Measurements from ENCODE around the gene RAD51D. TPM values are rescaled to one million over a fixed set of nuclear protein-coding genes. Genes with fewer than 3 reads are reported as not detected.

RAD51D gene
- total RNA-seq, 4 donors from 2014 or later, result 7.8 to 15.6 (median 12.5) TPM

DNA sequence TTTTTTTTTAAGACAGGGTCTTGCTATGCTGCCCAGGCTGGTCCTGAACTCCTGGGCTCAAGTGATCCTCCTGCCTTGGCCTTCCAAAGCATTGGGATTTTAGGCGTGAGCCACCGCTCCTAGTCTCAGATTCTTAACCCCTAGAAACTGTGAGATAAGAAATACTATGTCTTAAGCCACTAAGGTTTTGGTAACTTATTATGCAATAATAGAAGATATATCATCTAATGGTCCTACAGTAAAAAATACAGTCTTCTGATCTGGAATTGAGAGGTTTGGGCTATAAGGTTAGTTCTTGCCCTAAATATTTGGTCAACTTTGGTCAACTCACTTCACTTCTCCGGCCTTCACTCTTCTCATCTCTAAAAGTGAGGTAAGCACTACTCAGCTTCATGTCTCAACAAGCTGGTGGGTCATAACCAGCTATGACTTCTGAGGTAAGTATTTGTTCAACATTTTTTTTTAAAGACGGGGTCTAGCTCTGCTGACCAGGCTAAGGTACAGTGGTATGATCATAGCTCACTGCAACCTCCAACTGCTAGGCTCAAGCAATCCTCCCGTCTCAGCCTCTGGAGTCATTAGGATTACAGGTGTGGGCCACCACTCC lies 14.7 kb downstream of the RAD51D start:
- no peak for DNase-seq
- H3K27ac ChIP-seq, result no peak overlapping the region
- H3K36me3 ChIP-seq, result peaks cover 15 to 21% of the 10 kb centered on the region in 2 donors
- TF ChIP-seq POLR2A (IDR thresholded peaks at IDR 0.05), result no peak
- TF ChIP-seq, protein P1, sequence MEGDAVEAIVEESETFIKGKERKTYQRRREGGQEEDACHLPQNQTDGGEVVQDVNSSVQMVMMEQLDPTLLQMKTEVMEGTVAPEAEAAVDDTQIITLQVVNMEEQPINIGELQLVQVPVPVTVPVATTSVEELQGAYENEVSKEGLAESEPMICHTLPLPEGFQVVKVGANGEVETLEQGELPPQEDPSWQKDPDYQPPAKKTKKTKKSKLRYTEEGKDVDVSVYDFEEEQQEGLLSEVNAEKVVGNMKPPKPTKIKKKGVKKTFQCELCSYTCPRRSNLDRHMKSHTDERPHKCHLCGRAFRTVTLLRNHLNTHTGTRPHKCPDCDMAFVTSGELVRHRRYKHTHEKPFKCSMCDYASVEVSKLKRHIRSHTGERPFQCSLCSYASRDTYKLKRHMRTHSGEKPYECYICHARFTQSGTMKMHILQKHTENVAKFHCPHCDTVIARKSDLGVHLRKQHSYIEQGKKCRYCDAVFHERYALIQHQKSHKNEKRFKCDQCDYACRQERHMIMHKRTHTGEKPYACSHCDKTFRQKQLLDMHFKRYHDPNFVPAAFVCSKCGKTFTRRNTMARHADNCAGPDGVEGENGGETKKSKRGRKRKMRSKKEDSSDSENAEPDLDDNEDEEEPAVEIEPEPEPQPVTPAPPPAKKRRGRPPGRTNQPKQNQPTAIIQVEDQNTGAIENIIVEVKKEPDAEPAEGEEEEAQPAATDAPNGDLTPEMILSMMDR (IDR thresholded peaks at IDR 0.05), result no peak
- 97% methylated on average over 5 of the region's 5 CpGs for WGBS, 2 donors
- no peaks in the 10 kb centered on the region for H3K4me1 ChIP-seq
- H3K9me3 ChIP-seq, result no peaks in the 10 kb centered on the region
- no peak overlapping the region for H3K4me3 ChIP-seq (replicated peaks in 1 of 3)
- H3K27me3 ChIP-seq, result no peaks in the 10 kb centered on the region
- intact Hi-C loops (cut with DNase I), result no loop called here

DNA sequence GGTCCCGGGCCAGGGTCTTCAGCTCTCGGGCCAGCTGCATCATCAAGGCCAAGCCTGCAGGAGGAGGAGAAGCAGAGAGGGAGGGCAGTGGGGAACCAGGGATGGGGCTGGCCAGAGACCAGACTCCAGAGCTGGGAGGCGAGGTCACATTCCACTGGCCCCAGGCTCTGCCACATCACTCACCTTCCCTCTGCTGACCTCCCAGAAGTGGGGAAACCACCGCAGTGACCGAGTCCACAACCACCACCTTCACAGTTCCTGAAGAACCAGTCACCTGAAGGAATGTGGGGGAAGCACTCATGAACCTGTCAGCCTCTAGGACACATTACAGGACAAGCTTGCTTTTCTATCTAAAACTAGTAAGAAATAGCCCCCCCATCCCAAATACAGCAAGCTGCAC lies 16.4 kb downstream of the RAD51D start:
- 94 to 95% methylated on average over 5 of the region's 5 CpGs for WGBS, 2 donors
- intact Hi-C loops (cut with DNase I), result no loop called here

DNA sequence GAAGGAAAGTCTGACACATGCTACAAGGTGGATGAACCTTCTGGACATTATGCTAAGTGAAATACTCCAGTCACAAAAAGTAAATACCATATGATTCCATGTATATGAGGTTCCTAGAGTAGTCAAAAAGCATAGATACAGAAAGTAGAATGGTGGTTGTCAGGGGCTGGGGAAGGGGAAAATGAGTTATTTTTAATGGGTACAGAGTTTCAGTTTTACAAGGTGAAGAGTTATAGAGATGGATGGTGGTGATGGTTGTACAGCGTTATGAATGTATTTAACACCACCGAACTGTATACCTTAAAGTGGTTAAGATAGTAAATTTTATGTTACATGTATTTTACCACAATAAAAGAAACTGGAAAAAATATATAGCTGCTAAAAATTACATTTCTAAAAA lies 17.9 kb downstream of the RAD51D start:
- peaks cover 18 to 29% of the 10 kb centered on the region in 2 donors for H3K36me3 ChIP-seq
- H3K4me1 ChIP-seq, result no peaks in the 10 kb centered on the region
- no peak for TF ChIP-seq POLR2A (IDR thresholded peaks at IDR 0.05)
- TF ChIP-seq, protein P1 (IDR thresholded peaks at IDR 0.05), result no peak
- WGBS, 2 donors, result 94 to 95% methylated on average over 2 of the region's 2 CpGs
- DNase-seq, result no peak
- no peak overlapping the region for H3K4me3 ChIP-seq (replicated peaks in 1 of 3)
- no peaks in the 10 kb centered on the region for H3K9me3 ChIP-seq
- intact Hi-C loops (cut with DNase I), result no loop called here
- H3K27ac ChIP-seq, result no peak overlapping the region
- H3K27me3 ChIP-seq, result no peaks in the 10 kb centered on the region

More for the DNA sequence above, 16.4 kb downstream of the RAD51D start:
- TF ChIP-seq, protein P1 (IDR thresholded peaks at IDR 0.05), result no peak
- TF ChIP-seq POLR2A (IDR thresholded peaks at IDR 0.05), result no peak
- no peak for DNase-seq
- no peaks in the 10 kb centered on the region for H3K27me3 ChIP-seq
- H3K4me3 ChIP-seq (replicated peaks in 1 of 3), result no peak overlapping the region
- H3K9me3 ChIP-seq, result no peaks in the 10 kb centered on the region
- no peak overlapping the region for H3K27ac ChIP-seq
- H3K4me1 ChIP-seq, result no peaks in the 10 kb centered on the region
- peaks cover 18 to 29% of the 10 kb centered on the region in 2 donors for H3K36me3 ChIP-seq

DNA sequence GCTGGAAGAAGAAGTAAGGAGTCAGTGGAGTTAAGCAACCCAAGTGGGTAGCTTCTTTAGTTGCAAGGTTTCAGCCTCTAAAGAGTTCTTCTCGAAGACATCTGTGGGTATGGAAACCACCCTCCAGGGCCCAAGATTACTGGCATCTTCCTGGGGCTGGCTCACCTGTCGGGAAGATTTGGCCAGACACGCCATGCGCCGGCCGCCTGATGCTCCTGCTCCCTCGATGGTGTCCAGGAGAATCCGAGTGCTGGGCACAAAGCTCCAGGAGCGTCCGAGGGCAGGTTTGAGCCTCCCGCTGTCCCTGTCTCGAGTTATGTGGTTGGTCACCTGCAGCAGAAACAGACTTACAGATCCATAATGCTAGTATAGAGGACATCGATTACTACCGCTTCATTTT lies 18.6 kb downstream of the RAD51D start:
- intact Hi-C loops (cut with DNase I), result no loop called here
- no peak for DNase-seq
- Histone ChIP-seq H3K27ac (no peak overlapping the region), H3K36me3 (peaks cover 17 to 26% of the 10 kb centered on the region in 2 donors), H3K4me3 (replicated peaks in 1 of 3) (no peak overlapping the region), H3K27me3 (no peaks in the 10 kb centered on the region), H3K4me1 (no peaks in the 10 kb centered on the region), H3K9me3 (no peaks in the 10 kb centered on the region)
- TF ChIP-seq, protein P1 (IDR thresholded peaks at IDR 0.05), result no peak
- TF ChIP-seq POLR2A (IDR thresholded peaks at IDR 0.05), result no peak
- WGBS, 2 donors, result 97 to 99% methylated on average over 10 to 14 of the region's 14 CpGs

DNA sequence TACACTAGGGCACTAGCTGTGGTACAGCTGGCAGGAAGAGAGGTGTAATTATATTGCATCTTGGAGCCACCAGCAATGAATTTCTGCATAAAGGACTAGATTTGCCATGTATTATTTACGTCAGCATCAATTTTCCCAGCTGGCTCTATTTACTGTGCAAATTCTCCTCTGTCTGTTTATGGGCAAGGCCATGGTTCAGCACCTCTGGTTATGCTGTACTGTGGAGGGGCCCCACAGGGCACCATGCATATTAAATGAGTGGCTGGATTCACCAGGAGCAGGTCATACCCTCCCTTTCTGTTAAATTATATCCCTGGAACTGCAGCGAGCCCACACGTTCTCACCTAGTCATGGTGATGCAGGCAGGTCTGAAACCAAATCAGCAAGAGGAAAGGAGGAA lies 19.8 kb downstream of the RAD51D start:
- peaks cover 13 to 23% of the 10 kb centered on the region in 2 donors for H3K36me3 ChIP-seq
- no peaks in the 10 kb centered on the region for H3K9me3 ChIP-seq
- 92 to 95% methylated on average over 3 of the region's 3 CpGs for WGBS, 2 donors
- no peak for DNase-seq
- H3K4me3 ChIP-seq (replicated peaks in 1 of 3), result no peak overlapping the region
- no peak for TF ChIP-seq POLR2A (IDR thresholded peaks at IDR 0.05)
- TF ChIP-seq, protein P1 (IDR thresholded peaks at IDR 0.05), result no peak
- H3K27me3 ChIP-seq, result no peaks in the 10 kb centered on the region
- no peaks in the 10 kb centered on the region for H3K4me1 ChIP-seq
- no peak overlapping the region for H3K27ac ChIP-seq
- intact Hi-C loops (cut with DNase I), result no loop called here
